NCI-H2227 (cell line): Measurements from ENCODE around the gene RNF186.

Experiments used
- DNase-seq: peaks from one replicate; lab custom pipeline; 2025; ENCODE audit not compliant: unreplicated experiment; lab: John Stamatoyannopoulos, UW

Gene RNF186

GRCh38 chr1:19768353-19769210 lies 46.5 kb downstream of the RNF186 start:
- DNase-seq, result no peak

GRCh38 chr1:19765623-19766022 lies 49.5 kb downstream of the RNF186 start:
- DNase-seq, result no peak

GRCh38 chr1:19764848-19765247 lies 50.2 kb downstream of the RNF186 start:
- no peak for DNase-seq
